CD4-positive, CD25-positive, alpha-beta regulatory T cell (primary cell): ENCODE measurements around the gene STAB2. TPM values are rescaled to one million over a fixed set of nuclear protein-coding genes. Genes with fewer than 3 reads are reported as not detected.

ENCODE experiments used
- ATAC-seq, 2 donors: fragments of 150-1000 bp; cut with Tn5 transposase; one replicate each; pipeline ENCODE4 v1.10.0; 2021; ENCODE audit warnings: low read depth in 2 of 2, moderate number of reproducible peaks in 2 of 2, moderate library complexity in 1 of 2
- DNase-seq, 3 donors: peaks; one replicate each; pipeline versions ENCODE4 v3.0.0 to v3.0.0-alpha.2; 2012 to 2022; ENCODE audit warnings: mixed read lengths in 1 of 3
- H3K27ac ChIP-seq: one replicate; pipeline ENCODE4 v1.7.0; 2013; ENCODE audit warnings: mild to moderate bottlenecking, low read length; ENCODE audit not compliant: insufficient read depth, poor library complexity, severe bottlenecking
- H3K27me3 ChIP-seq: one replicate; pipeline ENCODE4 v1.7.0; 2013; ENCODE audit warnings: low read length; ENCODE audit not compliant: control insufficient read depth, insufficient read depth
- H3K36me3 ChIP-seq: one replicate; pipeline ENCODE4 v1.7.0; 2013; ENCODE audit warnings: mild to moderate bottlenecking, low read length, moderate library complexity; ENCODE audit not compliant: control insufficient read depth, insufficient read depth
- H3K4me1 ChIP-seq: 2 replicates; pipeline ENCODE4 v1.7.0; 2013; ENCODE audit warnings: mild to moderate bottlenecking, low read length; ENCODE audit not compliant: insufficient read depth, control insufficient read depth, poor library complexity, severe bottlenecking
- H3K4me3 ChIP-seq: one replicate; pipeline ENCODE4 v1.7.0; 2013; ENCODE audit warnings: low read depth, mild to moderate bottlenecking, low read length, moderate library complexity
- H3K9me3 ChIP-seq, 2 experiments: 1 replicate in 1 of 2; 2 replicates in 1 of 2; pipeline ENCODE4 v1.7.0; 2013; ENCODE audit warnings: low read length in 2 of 2, mild to moderate bottlenecking in 1 of 2, moderate library complexity in 1 of 2; ENCODE audit not compliant: control insufficient read depth in 2 of 2
- H3K27ac Mint-ChIP-seq, 3 donors: one replicate each; pipeline ENCODE4 v1.8.0; 2020 to 2022; ENCODE audit warnings: mild to moderate bottlenecking in 3 of 3, mixed read lengths in 3 of 3, moderate library complexity in 2 of 3
- H3K27me3 Mint-ChIP-seq: one replicate; pipeline ENCODE4 v1.8.0; 2022; ENCODE audit warnings: mild to moderate bottlenecking, mixed read lengths
- H3K36me3 Mint-ChIP-seq: one replicate; pipeline ENCODE4 v1.8.0; 2020; ENCODE audit warnings: mixed read lengths
- H3K4me1 Mint-ChIP-seq, 4 donors: one replicate each; pipeline ENCODE4 v1.8.0; 2020 to 2022; ENCODE audit warnings: mixed read lengths in 4 of 4, mild to moderate bottlenecking in 1 of 4
- H3K4me3 Mint-ChIP-seq, 4 donors: one replicate each; pipeline ENCODE4 v1.8.0; 2020 to 2022; ENCODE audit warnings: mild to moderate bottlenecking in 4 of 4, mixed read lengths in 4 of 4, moderate library complexity in 3 of 4
- H3K9me3 Mint-ChIP-seq, 7 donors: one replicate each; pipeline ENCODE4 v1.8.0; 2020 to 2022; ENCODE audit warnings: mixed read lengths in 7 of 7, mild to moderate bottlenecking in 3 of 7, moderate library complexity in 2 of 7
- polyA plus RNA-seq, 4 donors: library from polyadenylated mRNA; unstranded; fragments of 300-500 nt; fragmentation: Illumina TruSeq; gene quantifications; one replicate each; pipeline ENCODE4 v1.2.3, GENCODE V29; 2021
- total RNA-seq: library from RNA; stranded (reverse); gene quantifications from one replicate; pipeline ENCODE4 v1.2.3, GENCODE V29; 2022

The STAB2 gene
- total and polyA plus RNA-seq, 5 donors from 2014 or later = not detected

- Mint-ChIP-seq H3K9me3 (no peaks in the 10 kb centered on the region), H3K27me3 (no peaks in the 10 kb centered on the region), H3K4me1 (no peaks in the 10 kb centered on the region), H3K4me3 (no peak overlapping the region), H3K36me3 (peaks cover 13% of the 10 kb centered on the region), H3K27ac (no peak overlapping the region)
- H3K27ac ChIP-seq = no peak overlapping the region
- H3K36me3 ChIP-seq = no peaks in the 10 kb centered on the region
- no peak for DNase-seq
- no peaks in the 10 kb centered on the region for H3K4me1 ChIP-seq
- H3K4me3 ChIP-seq = no peak overlapping the region
- no peaks in the 10 kb centered on the region for H3K27me3 ChIP-seq
- ATAC-seq = no peak
- no peaks in the 10 kb centered on the region for H3K9me3 ChIP-seq
These were observed 182.3 kb downstream of the STAB2 start for GRCh38 chr12:103769240-103769945.

DNA sequence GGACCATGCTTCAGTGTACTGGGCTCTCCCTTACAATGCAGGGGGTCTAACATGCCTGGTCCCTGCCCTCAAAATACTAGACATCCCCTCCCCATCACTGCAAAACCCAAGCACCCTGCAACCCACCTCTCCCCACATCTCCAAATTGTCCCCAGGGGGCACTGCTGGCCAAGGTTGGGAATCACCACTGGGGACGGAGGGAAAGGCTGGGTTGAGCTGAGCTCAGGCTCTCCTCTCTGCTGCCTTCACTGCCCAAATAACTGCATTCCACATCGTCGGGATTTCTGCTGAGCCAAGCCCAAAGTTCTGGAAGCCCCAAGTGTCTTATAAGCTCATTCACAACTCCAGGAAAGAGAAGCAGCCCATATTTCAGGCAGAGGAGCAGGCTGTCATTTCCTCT, 184.4 kb downstream of the STAB2 start:
- no peaks in the 10 kb centered on the region for H3K27me3 ChIP-seq
- Mint-ChIP-seq H3K27me3 (no peaks in the 10 kb centered on the region), H3K36me3 (peaks cover 14% of the 10 kb centered on the region), H3K27ac (peak overlapping the region in 1 of 3 donors; percentile 73), H3K9me3 (no peaks in the 10 kb centered on the region), H3K4me1 (peaks cover 0 to 7% (median 0%) of the 10 kb centered on the region in 4 donors), H3K4me3 (no peak overlapping the region)
- ATAC-seq (no peak), DNase-seq (no peak)
- no peak overlapping the region for H3K4me3 ChIP-seq
- no peaks in the 10 kb centered on the region for H3K36me3 ChIP-seq
- H3K9me3 ChIP-seq = no peaks in the 10 kb centered on the region
- H3K4me1 ChIP-seq = no peaks in the 10 kb centered on the region
- no peak overlapping the region for H3K27ac ChIP-seq

GRCh38 chr12:103772367-103773108, 185.5 kb downstream of the STAB2 start:
- DNase-seq = no peak
- H3K4me1 ChIP-seq = no peaks in the 10 kb centered on the region
- H3K9me3 ChIP-seq = no peaks in the 10 kb centered on the region
- H3K27me3 ChIP-seq = no peaks in the 10 kb centered on the region
- no peak overlapping the region for H3K27ac ChIP-seq
- Mint-ChIP-seq H3K9me3 (no peaks in the 10 kb centered on the region), H3K4me3 (peak overlapping the region in 1 of 4 donors; percentile 61), H3K4me1 (peaks cover 0 to 7% (median 0%) of the 10 kb centered on the region in 4 donors), H3K36me3 (peaks cover 18% of the 10 kb centered on the region), H3K27me3 (no peaks in the 10 kb centered on the region), H3K27ac (no peak overlapping the region)
- ATAC-seq = no peak
- no peak overlapping the region for H3K4me3 ChIP-seq
- H3K36me3 ChIP-seq = no peaks in the 10 kb centered on the region

- H3K4me3 ChIP-seq = no peak overlapping the region
- H3K9me3 ChIP-seq = no peaks in the 10 kb centered on the region
- no peak for DNase-seq
- H3K4me1 ChIP-seq = no peaks in the 10 kb centered on the region
- no peak overlapping the region for H3K27ac ChIP-seq
- H3K4me3 Mint-ChIP-seq = no peak overlapping the region
- no peaks in the 10 kb centered on the region for H3K36me3 ChIP-seq
- no peak for ATAC-seq
- H3K27ac Mint-ChIP-seq = no peak overlapping the region
- H3K36me3 Mint-ChIP-seq = peaks cover 23% of the 10 kb centered on the region
- no peaks in the 10 kb centered on the region for H3K9me3 Mint-ChIP-seq
- H3K27me3 ChIP-seq = no peaks in the 10 kb centered on the region
- peaks cover 0 to 7% (median 0%) of the 10 kb centered on the region in 4 donors for H3K4me1 Mint-ChIP-seq
- H3K27me3 Mint-ChIP-seq = no peaks in the 10 kb centered on the region
These were observed 186.2 kb downstream of the STAB2 start for GRCh38 chr12:103773109-103773910.

DNA sequence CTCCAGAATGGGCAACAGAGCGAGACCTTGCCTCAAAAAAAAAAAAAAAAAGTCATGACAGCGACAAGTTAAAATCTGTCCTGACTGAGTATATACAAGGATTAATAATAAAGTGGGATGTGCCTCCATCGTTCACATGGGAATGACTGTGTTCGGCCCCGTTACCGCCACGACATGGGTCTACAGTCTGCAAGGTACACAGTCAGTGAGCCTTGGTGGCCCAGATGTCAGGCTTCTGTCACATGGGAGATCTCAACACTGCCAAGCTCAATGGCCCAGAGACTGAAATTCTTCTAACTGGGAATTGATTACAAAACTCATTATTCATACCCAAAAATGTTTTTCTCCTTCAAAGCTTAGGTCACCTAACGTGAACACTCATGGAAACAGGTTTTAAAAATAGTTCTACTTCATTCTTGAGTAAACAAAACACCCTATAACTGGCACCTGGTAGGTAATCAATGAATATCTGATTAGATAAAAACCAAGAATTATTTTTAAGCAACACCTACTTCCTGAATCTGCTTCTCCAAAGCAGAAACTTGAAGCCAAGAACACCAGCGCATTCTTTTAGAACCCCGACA, 188.0 kb downstream of the STAB2 start:
- Histone ChIP-seq H3K9me3 (no peaks in the 10 kb centered on the region), H3K27me3 (no peaks in the 10 kb centered on the region), H3K36me3 (no peaks in the 10 kb centered on the region), H3K4me1 (no peaks in the 10 kb centered on the region), H3K4me3 (no peak overlapping the region), H3K27ac (no peak overlapping the region)
- peaks cover 0 to 7% (median 1%) of the 10 kb centered on the region in 4 donors for H3K4me1 Mint-ChIP-seq
- ATAC-seq = no peak
- DNase-seq = no peak
- peaks cover 33% of the 10 kb centered on the region for H3K36me3 Mint-ChIP-seq
- H3K9me3 Mint-ChIP-seq = no peaks in the 10 kb centered on the region
- H3K4me3 Mint-ChIP-seq = no peak overlapping the region
- H3K27ac Mint-ChIP-seq = no peak overlapping the region
- H3K27me3 Mint-ChIP-seq = no peaks in the 10 kb centered on the region

- Histone ChIP-seq H3K36me3 (no peaks in the 10 kb centered on the region), H3K27ac (no peak overlapping the region), H3K4me1 (no peaks in the 10 kb centered on the region), H3K9me3 (no peaks in the 10 kb centered on the region), H3K27me3 (no peaks in the 10 kb centered on the region), H3K4me3 (no peak overlapping the region)
- DNase-seq = no peak
- H3K36me3 Mint-ChIP-seq = peaks cover 41% of the 10 kb centered on the region
- H3K27me3 Mint-ChIP-seq = no peaks in the 10 kb centered on the region
- peaks cover 0 to 7% (median 1%) of the 10 kb centered on the region in 4 donors for H3K4me1 Mint-ChIP-seq
- H3K4me3 Mint-ChIP-seq = no peak overlapping the region
- H3K9me3 Mint-ChIP-seq = no peaks in the 10 kb centered on the region
- no peak for ATAC-seq
- H3K27ac Mint-ChIP-seq = no peak overlapping the region
These were observed 191.7 kb downstream of the STAB2 start for GRCh38 chr12:103778781-103779180.

DNA sequence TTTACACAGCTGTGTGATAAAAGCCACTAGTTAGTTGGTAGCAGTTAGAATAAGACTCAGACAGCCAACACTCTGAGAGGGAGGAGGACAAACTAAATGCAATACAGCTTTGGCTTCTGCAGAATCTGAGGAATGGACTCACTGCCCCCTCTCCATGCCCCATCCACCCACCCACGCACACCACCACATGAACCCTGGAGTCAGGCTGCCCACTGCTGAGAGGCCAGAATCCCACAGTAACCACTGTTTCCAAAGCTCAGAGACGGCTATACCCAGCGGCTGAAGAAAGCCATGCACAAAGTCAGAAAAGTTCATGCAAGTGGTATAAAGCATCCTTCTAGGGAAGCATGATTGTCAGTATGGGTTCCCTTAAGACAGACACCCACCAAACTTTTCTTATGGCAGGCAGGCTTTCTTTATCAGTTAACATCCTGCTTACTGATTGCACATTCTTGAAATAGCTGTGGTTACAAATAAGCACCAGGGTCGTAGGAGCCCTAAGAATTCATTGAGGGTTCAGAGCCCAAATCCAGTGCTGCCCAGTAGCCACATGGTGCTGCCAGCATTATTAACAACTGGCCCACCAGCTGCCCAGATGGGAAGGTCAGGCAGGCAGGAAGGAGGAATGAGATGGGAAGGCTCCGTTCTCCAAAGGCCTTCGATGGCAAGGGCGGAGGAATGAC, 192.5 kb downstream of the STAB2 start:
- Mint-ChIP-seq H3K4me3 (no peak overlapping the region), H3K4me1 (peaks cover 0 to 7% (median 1%) of the 10 kb centered on the region in 4 donors), H3K9me3 (no peaks in the 10 kb centered on the region), H3K27ac (peak overlapping the region in 1 of 3 donors; percentile 80), H3K36me3 (peaks cover 45% of the 10 kb centered on the region), H3K27me3 (no peaks in the 10 kb centered on the region)
- DNase-seq (no peak), ATAC-seq (no peak)
- no peak overlapping the region for H3K27ac ChIP-seq
- H3K27me3 ChIP-seq = no peaks in the 10 kb centered on the region
- H3K4me1 ChIP-seq = no peaks in the 10 kb centered on the region
- no peak overlapping the region for H3K4me3 ChIP-seq
- H3K9me3 ChIP-seq = no peaks in the 10 kb centered on the region
- no peaks in the 10 kb centered on the region for H3K36me3 ChIP-seq
